Tibial nerve (tissue), 4 donors: Measurements from ENCODE around the gene NOL8. TPM values are rescaled to one million over a fixed set of nuclear protein-coding genes. Genes with fewer than 3 reads are reported as not detected.

ENCODE experiments used
- DNase-seq, 2 donors: peaks; one replicate each; pipeline ENCODE4 v3.0.0-alpha.2; 2019; ENCODE audit warnings: low spot score in 2 of 2
- H3K27ac ChIP-seq, 4 donors: fragments of 200-600 bp; sonication (generic) in 3 of 4; one replicate each; pipeline ENCODE4 v1.5.1; 2017 to 2019; ENCODE audit warnings: mild to moderate bottlenecking in 1 of 4
- H3K27me3 ChIP-seq, 2 donors: fragments of 200-600 bp; sonication (generic) in 1 of 2; one replicate each; pipeline versions ENCODE4 v1.5.1 to v1.6.0; 2017 to 2019
- H3K36me3 ChIP-seq, 3 donors: fragments of 200-600 bp; sonication (generic); one replicate each; pipeline ENCODE4 v1.5.1; 2018 to 2019
- H3K4me1 ChIP-seq, 4 donors: fragments of 200-600 bp; sonication (generic) in 3 of 4; one replicate each; pipeline ENCODE4 v1.5.1; 2017 to 2019
- H3K4me3 ChIP-seq, 4 donors: fragments of 200-600 bp; sonication (generic) in 3 of 4; one replicate each; pipeline ENCODE4 v1.5.1; 2017 to 2019; ENCODE audit warnings: mild to moderate bottlenecking in 1 of 4, moderate library complexity in 1 of 4
- H3K9me3 ChIP-seq, 4 donors: fragments of 200-600 bp; sonication (generic) in 3 of 4; one replicate each; pipeline ENCODE4 v1.5.1; 2017 to 2019
- CTCF ChIP-seq, 5 experiments: fragments of 200-600 bp in 3 of 5; fragments of 450-650 bp in 2 of 5; sonication (generic) in 3 of 5; IDR thresholded peaks; one replicate each; pipeline ENCODE4 v1.5.1; 2016 to 2019; ENCODE audit warnings: antibody characterized with exemption in 5 of 5, mild to moderate bottlenecking in 3 of 5, moderate library complexity in 2 of 5
- EP300 ChIP-seq, 2 donors: sonication (generic); formaldehyde crosslinking; IDR thresholded peaks; one replicate each; pipeline ENCODE4 v1.6.1; 2017; ENCODE audit warnings: antibody characterized with exemption in 2 of 2, mild to moderate bottlenecking in 1 of 2
- POLR2A ChIP-seq, 2 donors: fragments of 450-650 bp; IDR thresholded peaks; one replicate each; pipeline ENCODE4 v1.6.1; 2017; ENCODE audit warnings: antibody characterized with exemption in 2 of 2, mild to moderate bottlenecking in 2 of 2, moderate library complexity in 2 of 2
- WGBS, 2 donors: methylation state at CpG; one replicate each; pipeline ENCODE4 v1.1.5; 2018; 5-methylcytosine and 5-hydroxymethylcytosine counted together
- total RNA-seq, 4 donors: library from RNA; depleted of rRNA; stranded (reverse); fragments of >200 nt; gene quantifications; one replicate each; pipeline ENCODE4 v1.1.0, GENCODE V29; 2016

The NOL8 gene
- total RNA-seq, 4 donors from 2014 or later: 25.1 to 45.6 (median 31.4) TPM

- no peak for DNase-seq
- Histone ChIP-seq H3K27me3 (no peaks in the 10 kb centered on the region), H3K27ac (no peak overlapping the region), H3K36me3 (peaks cover 4 to 92% (median 22%) of the 10 kb centered on the region in 3 donors), H3K4me1 (no peaks in the 10 kb centered on the region), H3K9me3 (no peaks in the 10 kb centered on the region), H3K4me3 (no peak overlapping the region)
- WGBS, 2 donors: 85 to 93% methylated on average over 2 of the region's 2 CpGs
- TF ChIP-seq CTCF (IDR thresholded peaks at IDR 0.05) (no peak), EP300 (IDR thresholded peaks at IDR 0.05) (no peak), POLR2A (IDR thresholded peaks at IDR 0.05) (no peak)
These were observed 11.5 kb downstream of the NOL8 start for GRCh38 chr9:92313624-92314012.

GRCh38 chr9:92312887-92313623 lies 12.1 kb downstream of the NOL8 start:
- H3K27me3 ChIP-seq: no peaks in the 10 kb centered on the region
- TF ChIP-seq POLR2A (IDR thresholded peaks at IDR 0.05) (no peak), CTCF (IDR thresholded peaks at IDR 0.05) (no peak), EP300 (IDR thresholded peaks at IDR 0.05) (no peak)
- H3K4me1 ChIP-seq: no peaks in the 10 kb centered on the region
- DNase-seq: no peak
- 78 to 83% methylated on average over 6 of the region's 6 CpGs for WGBS, 2 donors
- H3K27ac ChIP-seq: no peak overlapping the region
- H3K9me3 ChIP-seq: no peaks in the 10 kb centered on the region
- no peak overlapping the region for H3K4me3 ChIP-seq
- peaks cover 4 to 92% (median 24%) of the 10 kb centered on the region in 3 donors for H3K36me3 ChIP-seq

- Histone ChIP-seq H3K9me3 (no peaks in the 10 kb centered on the region), H3K27ac (no peak overlapping the region), H3K36me3 (peaks cover 4 to 92% (median 29%) of the 10 kb centered on the region in 3 donors), H3K4me3 (no peak overlapping the region), H3K27me3 (no peaks in the 10 kb centered on the region), H3K4me1 (no peaks in the 10 kb centered on the region)
- TF ChIP-seq CTCF (IDR thresholded peaks at IDR 0.05) (no peak), EP300 (IDR thresholded peaks at IDR 0.05) (no peak), POLR2A (IDR thresholded peaks at IDR 0.05) (no peak)
- 86 to 96% methylated on average over 3 of the region's 3 CpGs for whole genome bisulfite sequencing, 2 donors
- no peak for DNase-seq
These were observed 14.6 kb downstream of the NOL8 start for GRCh38 chr9:92310562-92310961.

DNA sequence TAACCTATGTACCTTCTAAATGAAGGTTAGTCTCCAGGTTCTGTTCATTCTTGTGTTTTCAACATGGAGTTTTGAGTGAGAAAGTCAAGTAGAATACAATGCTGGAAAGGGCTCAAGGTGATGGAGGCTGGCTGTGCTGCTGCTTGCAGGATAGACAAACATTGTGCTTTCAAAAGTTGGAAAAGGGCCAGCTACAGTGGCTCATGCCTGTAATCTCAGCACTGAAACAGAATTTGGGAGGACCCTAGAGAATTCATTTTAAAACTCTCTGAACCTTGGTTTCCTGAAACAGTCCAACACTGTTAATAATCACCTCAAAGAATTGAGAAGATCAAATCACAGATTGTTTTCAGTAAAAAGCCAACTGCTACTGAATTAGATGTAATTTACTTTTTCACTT lies 16.3 kb downstream of the NOL8 start:
- no peak for DNase-seq
- Histone ChIP-seq H3K4me3 (no peak overlapping the region), H3K9me3 (no peaks in the 10 kb centered on the region), H3K27me3 (no peaks in the 10 kb centered on the region), H3K4me1 (no peaks in the 10 kb centered on the region), H3K27ac (no peak overlapping the region), H3K36me3 (peaks cover 4 to 92% (median 41%) of the 10 kb centered on the region in 3 donors)
- no peak for TF ChIP-seq EP300 (IDR thresholded peaks at IDR 0.05)
- TF ChIP-seq POLR2A (IDR thresholded peaks at IDR 0.05): no peak
- no peak for TF ChIP-seq CTCF (IDR thresholded peaks at IDR 0.05)

GRCh38 chr9:92300936-92301335 lies 24.2 kb downstream of the NOL8 start:
- no peaks in the 10 kb centered on the region for H3K27me3 ChIP-seq
- H3K36me3 ChIP-seq: peaks cover 0 to 92% (median 26%) of the 10 kb centered on the region in 3 donors

More at GRCh38 chr9:92300936-92301335, 24.2 kb downstream of the NOL8 start:
- Histone ChIP-seq H3K27ac (no peak overlapping the region), H3K9me3 (no peaks in the 10 kb centered on the region), H3K4me3 (no peak overlapping the region), H3K4me1 (no peaks in the 10 kb centered on the region)
- WGBS, 2 donors: 63 to 80% methylated on average over 1 of the region's 1 CpG
- TF ChIP-seq POLR2A (IDR thresholded peaks at IDR 0.05): no peak
- TF ChIP-seq CTCF (IDR thresholded peaks at IDR 0.05): no peak
- TF ChIP-seq EP300 (IDR thresholded peaks at IDR 0.05): no peak
- DNase-seq: no peak
